GM12878 (cell line): ENCODE data around the gene HOXC9. TPM values are rescaled to one million over a fixed set of nuclear protein-coding genes. Genes with fewer than 3 reads are reported as not detected.

ENCODE experiments used
- ATAC-seq: fragments of 200-7000 bp; cut with Tn5 transposase; 3 replicates; pipeline ENCODE4 v1.9.1; 2020; ENCODE audit warnings: mild to moderate bottlenecking, moderate library complexity
- BruUV-seq: library from RNA; stranded (reverse); fragments of 400-500 nt; replicated peaks from 2 replicates; lab custom pipeline; 2021; lab: Mats Ljungman, UMichigan
- CTCF ChIA-PET: fragments of 300-600 bp; sonication (Branson Sonifier 250); formaldehyde crosslinking; extraction: SDS; loops from one replicate; lab custom pipeline; 2021; ENCODE audit warnings: inconsistent platforms; lab: Yijun Ruan, JAX
- POLR2A ChIA-PET: fragments of 350-600 bp; formaldehyde crosslinking; extraction: SDS; loops from one replicate; lab custom pipeline; 2021; ENCODE audit warnings: inconsistent platforms; lab: Charles Lee
- RAD21 ChIA-PET: fragments of 300-600 bp; sonication (Branson Sonifier 250); formaldehyde crosslinking; loops from one replicate; lab custom pipeline; 2023; ENCODE audit warnings: antibody characterized with exemption; ENCODE audit not compliant: unreplicated experiment; lab: Charles Lee
- SMC1A ChIA-PET: fragments of 300-600 bp; sonication (Branson Sonifier 250); formaldehyde crosslinking; loops from one replicate; lab custom pipeline; 2023; ENCODE audit not compliant: unreplicated experiment, uncharacterized antibody; lab: Charles Lee
- DNase-seq: peaks from one replicate; pipeline ENCODE4 v3.0.0-alpha.2; 2011; ENCODE audit warnings: low read depth, low spot score
- FAIRE-seq: peaks from 3 replicates; lab custom pipeline; 2011; peaks lifted over from hg19 to GRCh38; lab: Jason Lieb, UNC
- H2AFZ ChIP-seq: 2 replicates; pipeline ENCODE4 v1.6.0; 2011; ENCODE audit warnings: low read depth, low read length, control low read depth; ENCODE audit not compliant: control insufficient read depth
- H3K27ac ChIP-seq: 2 replicates; pipeline ENCODE4 v1.5.1; 2011; ENCODE audit warnings: control low read depth; ENCODE audit not compliant: control insufficient read depth, insufficient read depth
- H3K27me3 ChIP-seq, 2 experiments: replicated peaks in 1 of 2; 2 replicates each; pipeline versions ENCODE4 v1.6.0 to v1.6.1; 2011; ENCODE audit warnings: low read length in 1 of 2; ENCODE audit not compliant: control insufficient read depth in 2 of 2, insufficient read depth in 2 of 2
- H3K36me3 ChIP-seq, 2 experiments: 2 replicates each; pipeline ENCODE4 v1.5.1; 2011; ENCODE audit warnings: low read length in 1 of 2; ENCODE audit not compliant: control insufficient read depth in 2 of 2, insufficient read depth in 2 of 2
- H3K4me1 ChIP-seq: 2 replicates; pipeline ENCODE4 v1.6.1; 2011; ENCODE audit warnings: mild to moderate bottlenecking, low read length, moderate library complexity, mixed read lengths; ENCODE audit not compliant: control insufficient read depth, insufficient read depth
- H3K4me2 ChIP-seq: 2 replicates; pipeline ENCODE4 v1.6.0; 2011; ENCODE audit warnings: control low read depth; ENCODE audit not compliant: control insufficient read depth, insufficient read depth
- H3K4me3 ChIP-seq: fragments of 200-600 bp; sonication (generic); 2 replicates; pipeline ENCODE4 v1.5.1; 2016
- H3K79me2 ChIP-seq: 2 replicates; pipeline ENCODE4 v1.6.0; 2011; ENCODE audit warnings: low read length; ENCODE audit not compliant: control insufficient read depth, insufficient read depth
- H3K9ac ChIP-seq: 2 replicates; pipeline ENCODE4 v1.8.0; 2011; ENCODE audit warnings: low read length, control low read depth, mixed read lengths; ENCODE audit not compliant: control insufficient read depth, insufficient read depth
- H3K9me3 ChIP-seq: replicated peaks from 3 replicates; pipeline ENCODE4 v1.5.1; 2011; ENCODE audit warnings: mild to moderate bottlenecking, low read length; ENCODE audit not compliant: control insufficient read depth, insufficient read depth
- H4K20me1 ChIP-seq: 2 replicates; pipeline ENCODE4 v1.6.0; 2011; ENCODE audit not compliant: control insufficient read depth, insufficient read depth
- FOXK2 ChIP-seq: fragments of 450-650 bp; IDR thresholded peaks from 2 replicates; pipeline ENCODE4 v1.6.1; 2017; ENCODE audit warnings: mild to moderate bottlenecking, moderate library complexity
- NFIC ChIP-seq: IDR thresholded peaks from 2 replicates; pipeline ENCODE4 v1.6.1; 2012; ENCODE audit warnings: low read depth, mild to moderate bottlenecking, inconsistent platforms, low read length, moderate library complexity
- POLR2A ChIP-seq: IDR thresholded peaks from 2 replicates; pipeline ENCODE4 v1.6.1; 2011; ENCODE audit warnings: low read depth, mild to moderate bottlenecking, low read length
- POU2F2 ChIP-seq: IDR thresholded peaks from 3 replicates; pipeline ENCODE4 v1.6.1; 2011; ENCODE audit warnings: low read depth, mild to moderate bottlenecking, low read length, borderline replicate concordance
- SIN3A ChIP-seq: IDR thresholded peaks from 2 replicates; pipeline ENCODE4 v1.6.1; 2012; ENCODE audit warnings: low read depth, low read length, improper control_type of control experiment
- TCF7 ChIP-seq: IDR thresholded peaks from 2 replicates; pipeline ENCODE4 v1.6.1; 2014; ENCODE audit warnings: antibody characterized with exemption, borderline replicate concordance
- WGBS: methylation state at CpG from one replicate; pipeline ENCODE4 v1.1.6; 2016; ENCODE audit warnings: low lambda C conversion rate; ENCODE audit not compliant: insufficient replicate concordance, insufficient coverage; ENCODE audit errors: missing lambda C conversion rate; 5-methylcytosine and 5-hydroxymethylcytosine counted together
- in situ Hi-C: fragments of 300-500 bp; cut with MboI; formaldehyde crosslinking; loops from 9 replicates; pipeline ENCODE4 v1.14.3; 2018; ENCODE audit warnings: mixed read lengths
- intact Hi-C: fragments of 100-400 bp; cut with micrococcal nuclease; formaldehyde crosslinking; loops from one replicate; pipeline ENCODE4 v1.14.2; 2022; ENCODE audit not compliant: unreplicated experiment
- polyA plus RNA-seq, 11 experiments: library from polyadenylated mRNA; depleted of rRNA in 4 of 11; unstranded in 6 of 11; stranded (reverse) in 5 of 11; fragments of >200 nt; fragmentation: Nextera tagmentation in 4 of 11; fragmentation: Illumina TruSeq in 1 of 11; extraction: Ambion mirVana in 4 of 11; extraction: Trizol in 1 of 11; gene quantifications; 1 replicate in 1 of 11; 2 replicates in 10 of 11; pipeline versions ENCODE4 v1.2.1 to v1.2.3, GENCODE V29; 2011 to 2016; ENCODE audit warnings: inconsistent platforms in 2 of 11, missing spikeins in 2 of 11, low read depth in 1 of 11
- total RNA-seq, 4 experiments: library from RNA; depleted of rRNA in 3 of 4; stranded (reverse); fragments of >200 nt in 3 of 4; fragmentation: Illumina TruSeq in 1 of 4; extraction: Trizol in 1 of 4; gene quantifications; 2 replicates each; pipeline versions ENCODE4 v1.2.1 to v1.2.3, GENCODE V29; 2013 to 2021
- TF ChIP-seq, protein P1 (sequence below): fragments of 450-650 bp; IDR thresholded peaks from 2 replicates; pipeline ENCODE4 v1.6.1; 2017; ENCODE audit warnings: borderline replicate concordance
- TF ChIP-seq, protein P2 (sequence below): fragments of 150-350 bp; IDR thresholded peaks from 2 replicates; pipeline ENCODE4 v1.6.1; 2014; ENCODE audit warnings: mild to moderate bottlenecking, low read depth, low read length
- TF ChIP-seq, protein P3 (sequence below), 3 experiments: IDR thresholded peaks in 2 of 3; conservative IDR thresholded peaks in 1 of 3; 2 replicates each; pipeline ENCODE4 v1.5.1; 2011; ENCODE audit warnings: low read depth in 3 of 3, low read length in 3 of 3, mild to moderate bottlenecking in 3 of 3, control low read depth in 2 of 3, moderate library complexity in 2 of 3, inconsistent platforms in 1 of 3, mixed read lengths in 1 of 3; ENCODE audit not compliant: control insufficient read depth in 2 of 3, insufficient read depth in 1 of 3; ENCODE audit errors: extremely low read depth in 1 of 3
- TF ChIP-seq, protein P4 (sequence below): fragments of 450-650 bp; IDR thresholded peaks from 2 replicates; pipeline ENCODE4 v1.6.1; 2017; ENCODE audit warnings: mild to moderate bottlenecking, moderate library complexity
- TF ChIP-seq, protein P5 (sequence below): IDR thresholded peaks from 2 replicates; pipeline ENCODE4 v1.6.1; 2012; ENCODE audit warnings: low read length, inconsistent platforms

Gene HOXC9
- total and polyA plus RNA-seq, 10 of the 15 experiments (the other 5 are each of a cell fraction or from before 2014, with no cell fraction given): not detected

DNA sequence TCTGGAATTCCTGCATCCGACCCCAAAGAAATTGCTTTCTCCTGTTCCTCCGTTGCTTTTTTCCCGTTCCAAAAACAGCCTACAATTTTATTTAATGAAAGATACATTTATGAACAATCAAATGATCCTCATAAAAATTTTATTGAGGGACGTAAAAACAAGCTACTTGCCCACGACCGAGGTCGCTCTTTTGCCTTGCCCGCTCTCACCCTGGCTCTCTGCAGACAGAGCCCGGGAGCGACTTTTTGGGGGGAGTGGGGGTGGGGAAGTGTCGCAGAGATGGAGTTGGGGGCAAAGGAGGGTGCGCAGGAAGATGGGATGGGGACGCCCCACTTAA, 1.1 kb upstream of the HOXC9 start:
- intact Hi-C loops (no loop called here), in situ Hi-C loops (no loop called here)
- TF ChIP-seq SIN3A (no peak), POU2F2 (no peak), TCF7 (no peak), FOXK2 (no peak), NFIC (no peak), POLR2A (no peak)
- TF ChIP-seq, protein P1, sequence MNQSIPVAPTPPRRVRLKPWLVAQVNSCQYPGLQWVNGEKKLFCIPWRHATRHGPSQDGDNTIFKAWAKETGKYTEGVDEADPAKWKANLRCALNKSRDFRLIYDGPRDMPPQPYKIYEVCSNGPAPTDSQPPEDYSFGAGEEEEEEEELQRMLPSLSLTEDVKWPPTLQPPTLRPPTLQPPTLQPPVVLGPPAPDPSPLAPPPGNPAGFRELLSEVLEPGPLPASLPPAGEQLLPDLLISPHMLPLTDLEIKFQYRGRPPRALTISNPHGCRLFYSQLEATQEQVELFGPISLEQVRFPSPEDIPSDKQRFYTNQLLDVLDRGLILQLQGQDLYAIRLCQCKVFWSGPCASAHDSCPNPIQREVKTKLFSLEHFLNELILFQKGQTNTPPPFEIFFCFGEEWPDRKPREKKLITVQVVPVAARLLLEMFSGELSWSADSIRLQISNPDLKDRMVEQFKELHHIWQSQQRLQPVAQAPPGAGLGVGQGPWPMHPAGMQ: no peak
- TF ChIP-seq, protein P2, sequence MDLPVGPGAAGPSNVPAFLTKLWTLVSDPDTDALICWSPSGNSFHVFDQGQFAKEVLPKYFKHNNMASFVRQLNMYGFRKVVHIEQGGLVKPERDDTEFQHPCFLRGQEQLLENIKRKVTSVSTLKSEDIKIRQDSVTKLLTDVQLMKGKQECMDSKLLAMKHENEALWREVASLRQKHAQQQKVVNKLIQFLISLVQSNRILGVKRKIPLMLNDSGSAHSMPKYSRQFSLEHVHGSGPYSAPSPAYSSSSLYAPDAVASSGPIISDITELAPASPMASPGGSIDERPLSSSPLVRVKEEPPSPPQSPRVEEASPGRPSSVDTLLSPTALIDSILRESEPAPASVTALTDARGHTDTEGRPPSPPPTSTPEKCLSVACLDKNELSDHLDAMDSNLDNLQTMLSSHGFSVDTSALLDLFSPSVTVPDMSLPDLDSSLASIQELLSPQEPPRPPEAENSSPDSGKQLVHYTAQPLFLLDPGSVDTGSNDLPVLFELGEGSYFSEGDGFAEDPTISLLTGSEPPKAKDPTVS: no peak
- TF ChIP-seq, protein P3, sequence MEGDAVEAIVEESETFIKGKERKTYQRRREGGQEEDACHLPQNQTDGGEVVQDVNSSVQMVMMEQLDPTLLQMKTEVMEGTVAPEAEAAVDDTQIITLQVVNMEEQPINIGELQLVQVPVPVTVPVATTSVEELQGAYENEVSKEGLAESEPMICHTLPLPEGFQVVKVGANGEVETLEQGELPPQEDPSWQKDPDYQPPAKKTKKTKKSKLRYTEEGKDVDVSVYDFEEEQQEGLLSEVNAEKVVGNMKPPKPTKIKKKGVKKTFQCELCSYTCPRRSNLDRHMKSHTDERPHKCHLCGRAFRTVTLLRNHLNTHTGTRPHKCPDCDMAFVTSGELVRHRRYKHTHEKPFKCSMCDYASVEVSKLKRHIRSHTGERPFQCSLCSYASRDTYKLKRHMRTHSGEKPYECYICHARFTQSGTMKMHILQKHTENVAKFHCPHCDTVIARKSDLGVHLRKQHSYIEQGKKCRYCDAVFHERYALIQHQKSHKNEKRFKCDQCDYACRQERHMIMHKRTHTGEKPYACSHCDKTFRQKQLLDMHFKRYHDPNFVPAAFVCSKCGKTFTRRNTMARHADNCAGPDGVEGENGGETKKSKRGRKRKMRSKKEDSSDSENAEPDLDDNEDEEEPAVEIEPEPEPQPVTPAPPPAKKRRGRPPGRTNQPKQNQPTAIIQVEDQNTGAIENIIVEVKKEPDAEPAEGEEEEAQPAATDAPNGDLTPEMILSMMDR (IDR thresholded peaks at IDR 0.05 in 2 of 3, conservative IDR thresholded peaks at IDR 0.05 in 1 of 3; ENCODE audit: control insufficient read depth in 2 of 3, extremely low read depth in 1 of 3, insufficient read depth in 1 of 3, low read depth in 3 of 3, low read length in 3 of 3): no peak
- TF ChIP-seq, protein P4, sequence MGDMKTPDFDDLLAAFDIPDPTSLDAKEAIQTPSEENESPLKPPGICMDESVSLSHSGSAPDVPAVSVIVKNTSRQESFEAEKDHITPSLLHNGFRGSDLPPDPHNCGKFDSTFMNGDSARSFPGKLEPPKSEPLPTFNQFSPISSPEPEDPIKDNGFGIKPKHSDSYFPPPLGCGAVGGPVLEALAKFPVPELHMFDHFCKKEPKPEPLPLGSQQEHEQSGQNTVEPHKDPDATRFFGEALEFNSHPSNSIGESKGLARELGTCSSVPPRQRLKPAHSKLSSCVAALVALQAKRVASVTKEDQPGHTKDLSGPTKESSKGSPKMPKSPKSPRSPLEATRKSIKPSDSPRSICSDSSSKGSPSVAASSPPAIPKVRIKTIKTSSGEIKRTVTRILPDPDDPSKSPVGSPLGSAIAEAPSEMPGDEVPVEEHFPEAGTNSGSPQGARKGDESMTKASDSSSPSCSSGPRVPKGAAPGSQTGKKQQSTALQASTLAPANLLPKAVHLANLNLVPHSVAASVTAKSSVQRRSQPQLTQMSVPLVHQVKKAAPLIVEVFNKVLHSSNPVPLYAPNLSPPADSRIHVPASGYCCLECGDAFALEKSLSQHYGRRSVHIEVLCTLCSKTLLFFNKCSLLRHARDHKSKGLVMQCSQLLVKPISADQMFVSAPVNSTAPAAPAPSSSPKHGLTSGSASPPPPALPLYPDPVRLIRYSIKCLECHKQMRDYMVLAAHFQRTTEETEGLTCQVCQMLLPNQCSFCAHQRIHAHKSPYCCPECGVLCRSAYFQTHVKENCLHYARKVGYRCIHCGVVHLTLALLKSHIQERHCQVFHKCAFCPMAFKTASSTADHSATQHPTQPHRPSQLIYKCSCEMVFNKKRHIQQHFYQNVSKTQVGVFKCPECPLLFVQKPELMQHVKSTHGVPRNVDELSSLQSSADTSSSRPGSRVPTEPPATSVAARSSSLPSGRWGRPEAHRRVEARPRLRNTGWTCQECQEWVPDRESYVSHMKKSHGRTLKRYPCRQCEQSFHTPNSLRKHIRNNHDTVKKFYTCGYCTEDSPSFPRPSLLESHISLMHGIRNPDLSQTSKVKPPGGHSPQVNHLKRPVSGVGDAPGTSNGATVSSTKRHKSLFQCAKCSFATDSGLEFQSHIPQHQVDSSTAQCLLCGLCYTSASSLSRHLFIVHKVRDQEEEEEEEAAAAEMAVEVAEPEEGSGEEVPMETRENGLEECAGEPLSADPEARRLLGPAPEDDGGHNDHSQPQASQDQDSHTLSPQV: no peak
- TF ChIP-seq, protein P5, sequence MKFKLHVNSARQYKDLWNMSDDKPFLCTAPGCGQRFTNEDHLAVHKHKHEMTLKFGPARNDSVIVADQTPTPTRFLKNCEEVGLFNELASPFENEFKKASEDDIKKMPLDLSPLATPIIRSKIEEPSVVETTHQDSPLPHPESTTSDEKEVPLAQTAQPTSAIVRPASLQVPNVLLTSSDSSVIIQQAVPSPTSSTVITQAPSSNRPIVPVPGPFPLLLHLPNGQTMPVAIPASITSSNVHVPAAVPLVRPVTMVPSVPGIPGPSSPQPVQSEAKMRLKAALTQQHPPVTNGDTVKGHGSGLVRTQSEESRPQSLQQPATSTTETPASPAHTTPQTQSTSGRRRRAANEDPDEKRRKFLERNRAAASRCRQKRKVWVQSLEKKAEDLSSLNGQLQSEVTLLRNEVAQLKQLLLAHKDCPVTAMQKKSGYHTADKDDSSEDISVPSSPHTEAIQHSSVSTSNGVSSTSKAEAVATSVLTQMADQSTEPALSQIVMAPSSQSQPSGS: no peak
- DNase-seq (no peak), ATAC-seq (no peak), FAIRE-seq (no peak)
- Histone ChIP-seq H4K20me1 (no peaks in the 10 kb centered on the region), H3K9ac (no peak overlapping the region), H3K9me3 (no peaks in the 10 kb centered on the region), H3K4me1 (peaks cover 7% of the 10 kb centered on the region), H3K79me2 (no peaks in the 10 kb centered on the region), H3K4me3 (no peak overlapping the region), H2AFZ (no peak overlapping the region), H3K36me3 (no peaks in the 10 kb centered on the region), H3K27ac (no peak overlapping the region), H3K4me2 (no peak overlapping the region), H3K27me3 (peaks cover 19 to 46% of the 10 kb centered on the region in 2 experiments)
- ChIA-PET POLR2A (interaction anchor here (0.6 kb wide), 2 partner anchors 12 to 19 kb away, joined by 3 to 6 read pairs; no protein-coding TSS in a partner anchor), RAD21 (interaction anchor here (1.2 kb wide), 1 partner anchor 190 kb away, joined by 3 read pairs; the partner anchor contains the start of gene SMUG1), CTCF (interaction anchor here (1.6 to 4.2 kb wide), 6 partner anchors 34 to 216 kb away, joined by 4 to 20 read pairs (median 8); partner anchors contain the start of gene HOXC5), SMC1A (interaction anchor here (1.1 kb wide), 2 partner anchors 34 to 202 kb away, joined by 3 read pairs; partner anchors contain the start of gene HOXC5)
- no TSS peak for BruUV-seq
- WGBS: 17% methylated on average over 13 of the region's 13 CpGs
